MM.1S (cell line): ENCODE data around the gene GADD45G.

Experiments used
- DNase-seq: peaks from one replicate; pipeline ENCODE4 v3.0.0-alpha.2; 2015
- H2AFZ ChIP-seq: fragments of 300-600 bp; sonication (generic); 2 replicates; pipeline ENCODE4 v1.6.0; 2016; ENCODE audit warnings: antibody characterized with exemption, low read length
- H3F3A ChIP-seq: fragments of 300-600 bp; sonication (generic); 2 replicates; pipeline ENCODE4 v1.6.1; 2016; ENCODE audit warnings: mild to moderate bottlenecking, antibody characterized with exemption, low read length, moderate library complexity, mixed read lengths; ENCODE audit not compliant: insufficient read depth
- H3K27ac ChIP-seq: fragments of 300-600 bp; sonication (generic); 2 replicates; pipeline ENCODE4 v1.5.1; 2016; ENCODE audit warnings: mild to moderate bottlenecking, low read length
- H3K27me3 ChIP-seq: fragments of 300-600 bp; sonication (generic); replicated peaks from 2 replicates; pipeline ENCODE4 v1.6.0; 2016; ENCODE audit warnings: low read length; ENCODE audit not compliant: insufficient read depth
- H3K36me3 ChIP-seq: fragments of 300-600 bp; sonication (generic); replicated peaks from 2 replicates; pipeline ENCODE4 v1.6.1; 2016; ENCODE audit warnings: mild to moderate bottlenecking, low read length, mixed read lengths; ENCODE audit not compliant: insufficient read depth
- H3K4me1 ChIP-seq: fragments of 300-600 bp; sonication (generic); 2 replicates; pipeline ENCODE4 v1.6.1; 2016; ENCODE audit warnings: low read length, mixed read lengths
- H3K4me2 ChIP-seq: fragments of 300-600 bp; sonication (generic); 2 replicates; pipeline ENCODE4 v1.6.0; 2016; ENCODE audit warnings: low read depth, low read length
- H3K4me3 ChIP-seq: fragments of 300-600 bp; sonication (generic); 2 replicates; pipeline ENCODE4 v1.5.1; 2016; ENCODE audit warnings: low read length, mixed read lengths
- H3K79me2 ChIP-seq: fragments of 300-600 bp; sonication (generic); 2 replicates; pipeline ENCODE4 v1.6.1; 2016; ENCODE audit warnings: mixed run types, low read length, mixed read lengths
- H3K9ac ChIP-seq: fragments of 300-600 bp; sonication (generic); 2 replicates; pipeline ENCODE4 v1.6.1; 2016; ENCODE audit warnings: low read length, mixed read lengths
- H3K9me2 ChIP-seq: fragments of 300-600 bp; sonication (generic); replicated peaks from 2 replicates; pipeline ENCODE4 v1.6.1; 2016; ENCODE audit warnings: mild to moderate bottlenecking, low read length, mixed read lengths; ENCODE audit not compliant: insufficient read depth
- H3K9me3 ChIP-seq: fragments of 300-600 bp; sonication (generic); replicated peaks from 2 replicates; pipeline ENCODE4 v1.6.1; 2016; ENCODE audit warnings: mild to moderate bottlenecking, low read length, mixed read lengths; ENCODE audit not compliant: insufficient read depth
- H4K20me1 ChIP-seq: fragments of 300-600 bp; sonication (generic); 2 replicates; pipeline ENCODE4 v1.6.1; 2016; ENCODE audit warnings: mild to moderate bottlenecking, low read length, moderate library complexity, mixed read lengths; ENCODE audit not compliant: insufficient read depth
- CTCF ChIP-seq: fragments of 300-600 bp; sonication (generic); IDR thresholded peaks from 2 replicates; pipeline ENCODE4 v1.5.1; 2016; ENCODE audit warnings: antibody characterized with exemption, low read length, mixed read lengths
- EZH2 ChIP-seq: fragments of 300-600 bp; sonication (generic); optimal IDR thresholded peaks from 2 replicates; pipeline ENCODE3; 2017; ENCODE audit warnings: low read depth, mild to moderate bottlenecking, antibody characterized with exemption, low read length, mixed read lengths
- EZH2phosphoT487 ChIP-seq: fragments of 300-600 bp; sonication (generic); IDR thresholded peaks from 2 replicates; pipeline ENCODE4 v1.6.1; 2018; ENCODE audit warnings: antibody characterized with exemption, low read length

GADD45G gene

GRCh38 chr9:89604729-89605464 lies at the start of gene GADD45G:
Gene GADD45G (plus strand): TSS chr9:89605012. CDS start chr9:89605122, 110 bp downstream.
- H3F3A ChIP-seq, result peaks cover 22% of the 10 kb centered on the region
- no peak within 1 kb of the TSS; the same call in 1 of the 2 replicates for H3K27ac ChIP-seq
- TF ChIP-seq CTCF, result no peak
- TF ChIP-seq EZH2phosphoT487, result no peak
- no peak for TF ChIP-seq EZH2
- peak within 1 kb of the TSS; percentile 86 for H2AFZ ChIP-seq
- H3K36me3 ChIP-seq, result no peaks in the 10 kb centered on the region
- H3K27me3 ChIP-seq, result peaks cover 27% of the 10 kb centered on the region
- no peaks in the 10 kb centered on the region for H3K79me2 ChIP-seq
- H3K4me2 ChIP-seq, result peak within 1 kb of the TSS; percentile 100
- no peaks in the 10 kb centered on the region for H4K20me1 ChIP-seq
- DNase-seq, result peak; percentile 87
- peak within 1 kb of the TSS; percentile 74 for H3K4me3 ChIP-seq
- no peaks in the 10 kb centered on the region for H3K9me3 ChIP-seq
- peak within 1 kb of the TSS; percentile 31; the same call in 1 of the 2 replicates for H3K9ac ChIP-seq
- H3K4me1 ChIP-seq, result peaks cover 4% of the 10 kb centered on the region; the same call in 1 of the 2 replicates
- no peaks in the 10 kb centered on the region for H3K9me2 ChIP-seq

- no peak overlapping the region for H3K4me3 ChIP-seq
- H3K36me3 ChIP-seq, result no peaks in the 10 kb centered on the region
- peaks cover 28% of the 10 kb centered on the region for H3F3A ChIP-seq
- no peak overlapping the region for H3K9ac ChIP-seq
- peaks cover 43% of the 10 kb centered on the region for H3K4me1 ChIP-seq
- H3K79me2 ChIP-seq, result no peaks in the 10 kb centered on the region
- peak overlapping the region; percentile 84; the same call in 1 of the 2 replicates for H3K27ac ChIP-seq
- H3K9me2 ChIP-seq, result no peaks in the 10 kb centered on the region
- DNase-seq, result no peak
- H3K4me2 ChIP-seq, result no peak overlapping the region
- H3K27me3 ChIP-seq, result no peaks in the 10 kb centered on the region
- H4K20me1 ChIP-seq, result no peaks in the 10 kb centered on the region
- no peaks in the 10 kb centered on the region for H3K9me3 ChIP-seq
- no peak for TF ChIP-seq CTCF
- TF ChIP-seq EZH2phosphoT487, result no peak
- no peak for TF ChIP-seq EZH2
- H2AFZ ChIP-seq, result no peak overlapping the region
Observed at GRCh38 chr9:89555036-89555415, 49.8 kb upstream of the GADD45G start.

- Histone ChIP-seq H3K4me3 (no peak overlapping the region), H3K27ac (peak overlapping the region; percentile 84)
Observed at GRCh38 chr9:89555451-89556375, 49.1 kb upstream of the GADD45G start.

More at GRCh38 chr9:89555451-89556375, 49.1 kb upstream of the GADD45G start:
- H3K9me3 ChIP-seq, result no peaks in the 10 kb centered on the region
- peaks cover 28% of the 10 kb centered on the region for H3F3A ChIP-seq
- H3K36me3 ChIP-seq, result no peaks in the 10 kb centered on the region
- H3K9ac ChIP-seq, result peak overlapping the region; percentile 22; the same call in 1 of the 2 replicates
- peak overlapping the region; percentile 40 for H3K4me2 ChIP-seq
- peaks cover 43% of the 10 kb centered on the region for H3K4me1 ChIP-seq
- H3K9me2 ChIP-seq, result no peaks in the 10 kb centered on the region
- H2AFZ ChIP-seq, result peak overlapping the region; percentile 19
- DNase-seq, result peak; percentile 75
- H3K79me2 ChIP-seq, result no peaks in the 10 kb centered on the region
- no peaks in the 10 kb centered on the region for H4K20me1 ChIP-seq
- H3K27me3 ChIP-seq, result no peaks in the 10 kb centered on the region
- TF ChIP-seq EZH2 (no peak), CTCF (no peak), EZH2phosphoT487 (no peak)
